Panc1 (cell line): Measurements from ENCODE around the gene TMEM212. TPM values are rescaled to one million over a fixed set of nuclear protein-coding genes. Genes with fewer than 3 reads are reported as not detected.

Experiments
- ATAC-seq: fragments of 200-7000 bp; cut with Tn5 transposase; 2 replicates; pipeline ENCODE4 v1.9.1; 2020; ENCODE audit warnings: mild to moderate bottlenecking, moderate library complexity
- BruUV-seq: library from RNA; stranded (reverse); fragments of 400-500 nt; replicated peaks from 2 replicates; lab custom pipeline; 2021; lab: Mats Ljungman, UMichigan
- CTCF ChIA-PET: fragments of 300-600 bp; sonication (Branson Sonifier 250); formaldehyde crosslinking; loops from one replicate; lab custom pipeline; 2022; ENCODE audit warnings: antibody characterized with exemption; lab: Charles Lee
- POLR2A ChIA-PET: fragments of 300-600 bp; sonication (Branson Sonifier 250); formaldehyde crosslinking; loops from one replicate; lab custom pipeline; 2022; ENCODE audit warnings: antibody characterized with exemption; lab: Charles Lee
- DNase-seq: peaks from one replicate; pipeline ENCODE4 v3.0.0-alpha.2; 2010; ENCODE audit warnings: low read depth, low spot score
- H3K27ac ChIP-seq: 2 replicates; pipeline ENCODE4 v1.5.1; 2011; ENCODE audit warnings: mild to moderate bottlenecking, low read length, inconsistent platforms
- H3K27me3 ChIP-seq: fragments of 200-500 bp; sonication (Bioruptor generic); 2 replicates; pipeline ENCODE4 v1.6.0; 2014; ENCODE audit warnings: low read length, inconsistent platforms; ENCODE audit not compliant: control insufficient read depth, insufficient read depth
- H3K36me3 ChIP-seq: fragments of 200-500 bp; sonication (Bioruptor generic); 2 replicates; pipeline ENCODE4 v1.5.1; 2014; ENCODE audit warnings: inconsistent platforms, mild to moderate bottlenecking, low read length, moderate library complexity; ENCODE audit not compliant: control insufficient read depth, insufficient read depth
- H3K4me1 ChIP-seq: 2 replicates; pipeline ENCODE4 v1.5.1; 2011; ENCODE audit warnings: inconsistent platforms, mild to moderate bottlenecking, low read length, moderate library complexity; ENCODE audit not compliant: control insufficient read depth, insufficient read depth
- H3K4me3 ChIP-seq, 2 experiments: 2 replicates each; pipeline ENCODE4 v1.5.1; 2011 to 2012; ENCODE audit warnings: low read depth in 2 of 2, low read length in 2 of 2, mild to moderate bottlenecking in 2 of 2, inconsistent platforms in 1 of 2, moderate library complexity in 1 of 2
- H3K9me3 ChIP-seq: fragments of 200-500 bp; sonication (Bioruptor generic); 2 replicates; pipeline ENCODE4 v1.5.1; 2014; ENCODE audit warnings: low read depth, mild to moderate bottlenecking, inconsistent platforms, low read length, moderate library complexity; ENCODE audit not compliant: control insufficient read depth, insufficient read depth
- CTCF ChIP-seq: fragments of 450-650 bp; IDR thresholded peaks from 2 replicates; pipeline ENCODE4 v1.5.1; 2017; ENCODE audit warnings: mild to moderate bottlenecking
- POLR2AphosphoS5 ChIP-seq: IDR thresholded peaks from 2 replicates; pipeline ENCODE4 v1.6.1; 2012; ENCODE audit warnings: mild to moderate bottlenecking, low read depth, low read length, moderate library complexity
- REST ChIP-seq, 2 experiments: IDR thresholded peaks; 2 replicates each; pipeline ENCODE4 v1.6.1; 2011 to 2012; ENCODE audit warnings: low read depth in 2 of 2, control low read depth in 1 of 2, low read length in 1 of 2, mild to moderate bottlenecking in 1 of 2, moderate library complexity in 1 of 2; ENCODE audit not compliant: insufficient read depth in 1 of 2
- SIN3A ChIP-seq: IDR thresholded peaks from 2 replicates; pipeline ENCODE4 v1.6.1; 2012; ENCODE audit warnings: low read depth, mild to moderate bottlenecking, low read length, moderate library complexity, borderline replicate concordance; ENCODE audit not compliant: insufficient read depth
- TCF7L2 ChIP-seq: IDR thresholded peaks from 2 replicates; pipeline ENCODE4 v1.6.1; 2011; ENCODE audit warnings: mild to moderate bottlenecking, low read depth, low read length, inconsistent platforms
- in situ Hi-C: cut with HindIII; loops from 2 replicates; pipeline ENCODE4 v1.10.0; 2016; ENCODE audit warnings: low sequenced_read_pairs, low pct_unique_long_range_greater_than_20kb
- intact Hi-C: fragments of 100-400 bp; cut with micrococcal nuclease; formaldehyde crosslinking; loops from one replicate; pipeline ENCODE4 v1.10.0; 2022; ENCODE audit not compliant: unreplicated experiment
- total RNA-seq: library from RNA; stranded (reverse); gene quantifications from one replicate; pipeline ENCODE4 v1.2.1, GENCODE V29; 2021; ENCODE audit not compliant: unreplicated experiment

Gene TMEM212
- total RNA-seq, 1 experiment from 2014 or later: not detected

DNA sequence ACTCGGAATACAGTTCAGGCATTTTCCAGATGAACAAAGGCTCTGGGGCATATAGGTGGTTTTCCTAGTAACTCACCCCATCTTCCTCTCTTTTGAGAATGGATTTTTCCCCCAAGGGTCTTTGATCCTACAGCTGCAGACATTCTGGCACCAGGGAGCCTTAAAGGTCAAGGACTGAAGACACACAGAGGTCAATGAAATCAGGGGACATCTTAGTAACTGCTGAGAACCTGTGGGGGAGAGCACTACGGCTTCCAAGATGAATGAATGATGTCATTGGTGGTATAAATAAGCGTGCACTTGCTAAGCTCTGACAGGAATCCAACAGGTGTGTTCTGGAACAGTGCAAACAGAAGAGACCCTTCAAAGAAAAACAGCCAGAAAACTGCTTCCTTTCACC is 36.3 kb downstream of the TMEM212 start:
- no peak for DNase-seq
- ATAC-seq: no peak
- Histone ChIP-seq H3K4me1 (peaks cover 3% of the 10 kb centered on the region; the same call in 1 of the 2 replicates), H3K9me3 (no peaks in the 10 kb centered on the region), H3K27me3 (peaks cover 12% of the 10 kb centered on the region), H3K4me3 (no peak overlapping the region), H3K27ac (no peak overlapping the region), H3K36me3 (no peaks in the 10 kb centered on the region)
- ChIA-PET POLR2A (no interaction called here), CTCF (no interaction called here)
- intact Hi-C loops (no loop called here), in situ Hi-C loops (no loop called here)
- no peak for TF ChIP-seq POLR2AphosphoS5
- no peak for TF ChIP-seq CTCF
- TF ChIP-seq TCF7L2: no peak
- no peak for TF ChIP-seq REST (IDR thresholded peaks at IDR 0.05; ENCODE audit: insufficient read depth in 1 of 2, low read depth in 2 of 2, low read length in 1 of 2)
- no TSS peak for BruUV-seq

DNA sequence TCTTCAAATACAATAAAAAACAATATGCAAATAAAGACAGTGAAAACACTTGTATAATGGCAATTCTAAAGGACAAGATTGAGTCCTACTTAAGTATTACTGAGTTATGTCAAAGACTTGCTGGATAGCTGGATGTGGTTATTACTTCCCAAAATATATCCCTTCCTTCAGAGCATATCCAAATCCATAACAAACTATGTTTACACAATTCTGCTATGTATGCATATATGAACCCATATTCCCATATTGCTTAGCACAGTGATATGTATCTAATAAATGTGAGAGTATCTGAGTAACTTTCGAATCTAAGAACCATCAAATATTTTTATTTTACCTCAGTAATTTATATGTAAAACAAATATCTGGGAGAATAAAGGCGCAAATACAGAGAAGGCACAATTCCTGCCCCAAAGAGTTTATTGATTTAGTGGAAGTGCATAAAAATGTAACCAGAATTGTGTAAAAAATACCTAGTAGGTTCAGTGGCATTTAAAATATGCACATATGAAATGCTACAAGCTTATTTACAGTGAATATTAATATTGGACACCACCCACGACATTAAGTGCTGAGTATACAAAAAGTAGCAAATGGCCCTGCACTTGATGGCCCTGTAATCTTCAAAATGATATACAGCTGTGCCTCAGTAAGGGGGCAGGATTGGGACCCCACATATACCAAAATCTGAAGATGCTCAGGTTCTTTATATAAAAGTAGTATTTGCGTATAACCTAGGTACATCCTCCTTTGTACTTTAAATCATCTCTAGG is 37.1 kb downstream of the TMEM212 start:
- TF ChIP-seq SIN3A (no peak), TCF7L2 (no peak), REST (IDR thresholded peaks at IDR 0.05; ENCODE audit: insufficient read depth in 1 of 2, low read depth in 2 of 2, low read length in 1 of 2) (no peak), POLR2AphosphoS5 (no peak), CTCF (no peak)
- Histone ChIP-seq H3K9me3 (no peaks in the 10 kb centered on the region), H3K27ac (no peak overlapping the region), H3K4me1 (peaks cover 3% of the 10 kb centered on the region; the same call in 1 of the 2 replicates), H3K4me3 (no peak overlapping the region), H3K27me3 (peaks cover 12% of the 10 kb centered on the region), H3K36me3 (no peaks in the 10 kb centered on the region)
- BruUV-seq: no TSS peak
- DNase-seq: no peak
- ATAC-seq: no peak
- ChIA-PET POLR2A (interaction anchor here (0.5 kb wide), 1 partner anchor 1565 kb away, joined by 3 read pairs; no protein-coding TSS in a partner anchor), CTCF (no interaction called here)
- intact Hi-C loops (no loop called here), in situ Hi-C loops (no loop called here)
